ENCODE measurements around the gene ZNF516.

Gene ZNF516

GRCh38 chr18:76347341-76347740, 147.7 kb downstream of the ZNF516 start:
- Histone ChIP-seq H3K23ac (ENCODE audit: low read length in 2 of 2) (no peak overlapping the region), H3K4ac (ENCODE audit: low read depth in 1 of 2, low read length in 2 of 2) (no peak overlapping the region), H3K27ac (ENCODE audit: low read length, poor library complexity, severe bottlenecking) (no peak overlapping the region), H3K36me3 (ENCODE audit: control insufficient read depth in 1 of 2, insufficient read depth in 2 of 2, low read depth in 1 of 2, low read length in 2 of 2) (peaks cover 0 to 3% of the 10 kb centered on the region in 2 experiments), H3K9me3 (ENCODE audit: control insufficient read depth, low read length) (no peaks in the 10 kb centered on the region), H2BK120ac (ENCODE audit: low read depth, low read length) (no peak overlapping the region), H2AK5ac (ENCODE audit: low read length, severe bottlenecking) (no peak overlapping the region), H3K4me3 (ENCODE audit: insufficient read depth in 1 of 2, low read depth in 1 of 2, low read length in 2 of 2) (no peak overlapping the region), H2AFZ (ENCODE audit: low read depth, low read length) (no peak overlapping the region), H3K4me1 (ENCODE audit: control insufficient read depth, insufficient read depth, low read depth, low read length) (peaks cover 11% of the 10 kb centered on the region), H3K4me2 (ENCODE audit: low read length, poor library complexity, severe bottlenecking) (no peak overlapping the region), H3K14ac (ENCODE audit: low read length in 2 of 2) (no peak overlapping the region), H3K27me3 (ENCODE audit: control insufficient read depth in 1 of 2, insufficient read depth in 1 of 2, low read length in 2 of 2) (no peaks in the 10 kb centered on the region), H2BK12ac (ENCODE audit: low read length in 2 of 2) (no peak overlapping the region), H4K8ac (ENCODE audit: low read length) (no peak overlapping the region), H3K18ac (ENCODE audit: low read depth in 1 of 2, low read length in 2 of 2) (no peak overlapping the region), H3K79me1 (replicated peaks; ENCODE audit: low read length, poor library complexity, severe bottlenecking) (no peaks in the 10 kb centered on the region), H4K91ac (ENCODE audit: low read length) (no peak overlapping the region), H3K9ac (ENCODE audit: low read length) (no peak overlapping the region), H2BK15ac (ENCODE audit: low read depth, poor library complexity, severe bottlenecking) (no peak overlapping the region), H2BK5ac (ENCODE audit: low read depth, low read length, poor library complexity, severe bottlenecking) (no peak overlapping the region)
- no peak for DNase-seq
- WGBS, result 94% methylated on average over 6 of the region's 7 CpGs

GRCh38 chr18:76346490-76347130, 148.4 kb downstream of the ZNF516 start:
- WGBS, result 94% methylated on average over 29 of the region's 29 CpGs
- Histone ChIP-seq H3K4ac (ENCODE audit: low read depth in 1 of 2, low read length in 2 of 2) (no peak overlapping the region), H3K9ac (ENCODE audit: low read length) (no peak overlapping the region)

DNA sequence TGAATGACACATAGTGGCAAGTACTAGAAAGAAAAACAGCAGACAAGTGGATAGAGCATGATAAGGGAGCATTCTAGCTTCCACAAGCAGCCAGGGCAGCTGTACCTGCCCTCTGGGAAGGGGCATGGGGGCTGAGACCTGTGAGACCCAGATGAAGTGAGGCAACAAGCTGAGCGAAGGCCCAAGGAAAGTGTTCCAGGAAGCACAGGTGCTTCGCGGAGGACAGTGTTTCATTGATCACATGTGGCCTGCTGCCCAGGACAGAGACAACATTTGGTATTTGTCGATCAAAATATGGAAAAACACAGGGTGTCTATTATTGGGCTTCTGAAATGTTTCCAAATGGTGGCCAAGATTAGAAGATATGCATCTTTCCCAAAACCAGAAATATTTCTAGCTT, 149.1 kb downstream of the ZNF516 start:
- Histone ChIP-seq H3K18ac (ENCODE audit: low read depth in 1 of 2, low read length in 2 of 2) (no peak overlapping the region), H2BK15ac (ENCODE audit: low read depth, poor library complexity, severe bottlenecking) (no peak overlapping the region), H3K4ac (ENCODE audit: low read depth in 1 of 2, low read length in 2 of 2) (no peak overlapping the region), H3K14ac (ENCODE audit: low read length in 2 of 2) (no peak overlapping the region), H3K4me3 (ENCODE audit: insufficient read depth in 1 of 2, low read depth in 1 of 2, low read length in 2 of 2) (no peak overlapping the region), H2AK5ac (ENCODE audit: low read length, severe bottlenecking) (no peak overlapping the region), H2BK120ac (ENCODE audit: low read depth, low read length) (no peak overlapping the region), H2AFZ (ENCODE audit: low read depth, low read length) (no peak overlapping the region), H2BK12ac (ENCODE audit: low read length in 2 of 2) (no peak overlapping the region), H3K4me1 (ENCODE audit: control insufficient read depth, insufficient read depth, low read depth, low read length) (peaks cover 8% of the 10 kb centered on the region), H2BK5ac (ENCODE audit: low read depth, low read length, poor library complexity, severe bottlenecking) (no peak overlapping the region), H3K36me3 (ENCODE audit: control insufficient read depth in 1 of 2, insufficient read depth in 2 of 2, low read depth in 1 of 2, low read length in 2 of 2) (peaks cover 0 to 3% of the 10 kb centered on the region in 2 experiments), H4K8ac (ENCODE audit: low read length) (no peak overlapping the region), H3K79me1 (replicated peaks; ENCODE audit: low read length, poor library complexity, severe bottlenecking) (no peaks in the 10 kb centered on the region), H3K27me3 (ENCODE audit: control insufficient read depth in 1 of 2, insufficient read depth in 1 of 2, low read length in 2 of 2) (no peaks in the 10 kb centered on the region), H3K23ac (ENCODE audit: low read length in 2 of 2) (no peak overlapping the region), H4K91ac (ENCODE audit: low read length) (no peak overlapping the region), H3K27ac (ENCODE audit: low read length, poor library complexity, severe bottlenecking) (no peak overlapping the region), H3K9me3 (ENCODE audit: control insufficient read depth, low read length) (no peaks in the 10 kb centered on the region), H3K9ac (ENCODE audit: low read length) (no peak overlapping the region), H3K4me2 (ENCODE audit: low read length, poor library complexity, severe bottlenecking) (no peak overlapping the region)
- WGBS, result 97% methylated on average over 3 of the region's 4 CpGs
- no peak for DNase-seq

More at GRCh38 chr18:76346490-76347130, 148.4 kb downstream of the ZNF516 start:
- no peak for DNase-seq
- Histone ChIP-seq H3K79me1 (replicated peaks; ENCODE audit: low read length, poor library complexity, severe bottlenecking) (no peaks in the 10 kb centered on the region), H4K8ac (ENCODE audit: low read length) (no peak overlapping the region), H3K36me3 (ENCODE audit: control insufficient read depth in 1 of 2, insufficient read depth in 2 of 2, low read depth in 1 of 2, low read length in 2 of 2) (peaks cover 0 to 3% of the 10 kb centered on the region in 2 experiments), H3K27ac (ENCODE audit: low read length, poor library complexity, severe bottlenecking) (no peak overlapping the region), H2BK15ac (ENCODE audit: low read depth, poor library complexity, severe bottlenecking) (no peak overlapping the region), H3K9me3 (ENCODE audit: control insufficient read depth, low read length) (no peaks in the 10 kb centered on the region), H2AK5ac (ENCODE audit: low read length, severe bottlenecking) (no peak overlapping the region), H4K91ac (ENCODE audit: low read length) (no peak overlapping the region), H2BK12ac (ENCODE audit: low read length in 2 of 2) (no peak overlapping the region), H3K27me3 (ENCODE audit: control insufficient read depth in 1 of 2, insufficient read depth in 1 of 2, low read length in 2 of 2) (no peaks in the 10 kb centered on the region), H3K14ac (ENCODE audit: low read length in 2 of 2) (no peak overlapping the region), H3K4me1 (ENCODE audit: control insufficient read depth, insufficient read depth, low read depth, low read length) (peaks cover 8% of the 10 kb centered on the region), H3K4me3 (ENCODE audit: insufficient read depth in 1 of 2, low read depth in 1 of 2, low read length in 2 of 2) (no peak overlapping the region), H2BK5ac (ENCODE audit: low read depth, low read length, poor library complexity, severe bottlenecking) (no peak overlapping the region), H3K4me2 (ENCODE audit: low read length, poor library complexity, severe bottlenecking) (no peak overlapping the region), H3K23ac (ENCODE audit: low read length in 2 of 2) (no peak overlapping the region), H2AFZ (ENCODE audit: low read depth, low read length) (no peak overlapping the region), H3K18ac (ENCODE audit: low read depth in 1 of 2, low read length in 2 of 2) (no peak overlapping the region), H2BK120ac (ENCODE audit: low read depth, low read length) (no peak overlapping the region)

DNA sequence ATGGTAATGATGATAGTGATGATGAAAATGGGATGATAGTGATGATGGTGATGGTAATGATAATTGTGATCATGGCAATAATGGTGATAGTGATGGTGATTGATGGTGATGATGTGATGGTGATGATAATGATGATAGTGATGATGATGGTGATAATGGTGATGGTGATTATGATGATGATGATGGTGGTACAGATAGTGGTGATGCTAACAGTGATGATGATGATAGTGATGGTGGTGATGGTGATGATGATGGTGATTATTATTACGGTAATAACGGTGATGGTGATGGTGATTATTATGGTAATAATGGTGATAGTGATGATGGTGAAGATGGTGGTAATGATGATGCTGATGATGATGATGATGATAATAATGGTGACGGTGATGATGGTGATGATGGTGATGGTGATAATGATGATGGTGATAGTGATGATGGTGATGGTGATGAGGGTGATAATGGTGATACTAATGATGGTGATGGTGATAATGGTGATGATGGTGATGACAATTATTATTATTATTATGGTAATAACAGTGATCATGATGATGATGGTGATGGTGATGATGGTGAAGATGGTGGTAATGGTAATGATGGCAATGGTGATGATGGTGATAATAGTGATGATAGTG, 151.0 kb downstream of the ZNF516 start:
- peaks cover 7% of the 10 kb centered on the region for H3K9me3 ChIP-seq (ENCODE audit: control insufficient read depth, low read length)
- H3K4me2 ChIP-seq (ENCODE audit: low read length, poor library complexity, severe bottlenecking), result no peak overlapping the region
- H3K9ac ChIP-seq (ENCODE audit: low read length), result no peak overlapping the region
- H2AFZ ChIP-seq (ENCODE audit: low read depth, low read length), result no peak overlapping the region
- peaks cover 5% of the 10 kb centered on the region for H3K4me1 ChIP-seq (ENCODE audit: control insufficient read depth, insufficient read depth, low read depth, low read length)
- H3K18ac ChIP-seq (ENCODE audit: low read depth in 1 of 2, low read length in 2 of 2), result no peak overlapping the region
- H3K27me3 ChIP-seq (ENCODE audit: control insufficient read depth in 1 of 2, insufficient read depth in 1 of 2, low read length in 2 of 2), result no peaks in the 10 kb centered on the region
- no peak overlapping the region for H4K8ac ChIP-seq (ENCODE audit: low read length)
- 97% methylated on average over 3 of the region's 3 CpGs for WGBS
- H2AK5ac ChIP-seq (ENCODE audit: low read length, severe bottlenecking), result no peak overlapping the region
- H2BK5ac ChIP-seq (ENCODE audit: low read depth, low read length, poor library complexity, severe bottlenecking), result no peak overlapping the region
- H4K91ac ChIP-seq (ENCODE audit: low read length), result no peak overlapping the region
- H3K14ac ChIP-seq (ENCODE audit: low read length in 2 of 2), result no peak overlapping the region
- no peak overlapping the region for H3K4ac ChIP-seq (ENCODE audit: low read depth in 1 of 2, low read length in 2 of 2)
- H3K36me3 ChIP-seq (ENCODE audit: control insufficient read depth in 1 of 2, insufficient read depth in 2 of 2, low read depth in 1 of 2, low read length in 2 of 2), result peaks cover 0 to 3% of the 10 kb centered on the region in 2 experiments
- no peak overlapping the region for H2BK120ac ChIP-seq (ENCODE audit: low read depth, low read length)
- DNase-seq, result no peak
- no peak overlapping the region for H2BK12ac ChIP-seq (ENCODE audit: low read length in 2 of 2)
- no peak overlapping the region for H3K4me3 ChIP-seq (ENCODE audit: insufficient read depth in 1 of 2, low read depth in 1 of 2, low read length in 2 of 2)
- no peak overlapping the region for H2BK15ac ChIP-seq (ENCODE audit: low read depth, poor library complexity, severe bottlenecking)
- H3K27ac ChIP-seq (ENCODE audit: low read length, poor library complexity, severe bottlenecking), result no peak overlapping the region
- H3K23ac ChIP-seq (ENCODE audit: low read length in 2 of 2), result no peak overlapping the region
- no peaks in the 10 kb centered on the region for H3K79me1 ChIP-seq (replicated peaks; ENCODE audit: low read length, poor library complexity, severe bottlenecking)
